Lower leg skin (tissue), 3 donors: Measurements from ENCODE around the gene INTS14.

ENCODE experiments used
- POLR2A ChIP-seq, 2 donors: fragments of 450-650 bp; IDR thresholded peaks; one replicate each; pipeline ENCODE4 v1.6.1; 2016 to 2017; ENCODE audit warnings: antibody characterized with exemption in 2 of 2, mild to moderate bottlenecking in 1 of 2, moderate library complexity in 1 of 2
- TF ChIP-seq, protein P1 (sequence below), 3 donors: fragments of 450-650 bp; IDR thresholded peaks; one replicate each; pipeline ENCODE4 v1.5.1; 2016; ENCODE audit warnings: antibody characterized with exemption in 3 of 3, mild to moderate bottlenecking in 3 of 3, moderate library complexity in 2 of 3

DNA sequence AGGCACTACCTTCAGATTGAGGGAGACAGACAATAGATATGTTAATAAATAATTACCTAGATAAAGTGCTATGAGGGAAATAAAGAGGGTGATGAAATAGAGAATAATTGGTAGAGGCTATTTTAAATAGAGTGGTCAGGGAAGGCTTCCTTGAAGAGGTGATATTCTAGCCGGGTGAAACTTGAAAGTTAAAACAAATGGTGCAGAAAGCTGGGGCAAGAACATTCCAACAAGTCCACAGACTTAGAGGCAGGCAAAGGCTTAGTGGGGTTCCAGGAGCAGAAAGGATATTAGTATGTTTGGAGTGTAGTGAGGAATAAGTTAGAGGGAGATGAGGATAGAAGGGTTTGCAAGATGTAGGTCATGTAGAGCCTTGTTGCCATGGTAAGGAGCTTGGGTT lies 70.6 kb downstream of the INTS14 start:
- TF ChIP-seq, protein P1, sequence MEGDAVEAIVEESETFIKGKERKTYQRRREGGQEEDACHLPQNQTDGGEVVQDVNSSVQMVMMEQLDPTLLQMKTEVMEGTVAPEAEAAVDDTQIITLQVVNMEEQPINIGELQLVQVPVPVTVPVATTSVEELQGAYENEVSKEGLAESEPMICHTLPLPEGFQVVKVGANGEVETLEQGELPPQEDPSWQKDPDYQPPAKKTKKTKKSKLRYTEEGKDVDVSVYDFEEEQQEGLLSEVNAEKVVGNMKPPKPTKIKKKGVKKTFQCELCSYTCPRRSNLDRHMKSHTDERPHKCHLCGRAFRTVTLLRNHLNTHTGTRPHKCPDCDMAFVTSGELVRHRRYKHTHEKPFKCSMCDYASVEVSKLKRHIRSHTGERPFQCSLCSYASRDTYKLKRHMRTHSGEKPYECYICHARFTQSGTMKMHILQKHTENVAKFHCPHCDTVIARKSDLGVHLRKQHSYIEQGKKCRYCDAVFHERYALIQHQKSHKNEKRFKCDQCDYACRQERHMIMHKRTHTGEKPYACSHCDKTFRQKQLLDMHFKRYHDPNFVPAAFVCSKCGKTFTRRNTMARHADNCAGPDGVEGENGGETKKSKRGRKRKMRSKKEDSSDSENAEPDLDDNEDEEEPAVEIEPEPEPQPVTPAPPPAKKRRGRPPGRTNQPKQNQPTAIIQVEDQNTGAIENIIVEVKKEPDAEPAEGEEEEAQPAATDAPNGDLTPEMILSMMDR (IDR thresholded peaks at IDR 0.05): no peak
- TF ChIP-seq POLR2A (IDR thresholded peaks at IDR 0.05): no peak
